Astrocyte (in vitro differentiated cells and primary cell): ENCODE data around the gene RAB3GAP2.
"Not testable (repeated sequence)": the region's sequence is repeated elsewhere in the genome, so short reads cannot be mapped to it uniquely, and the experiment has no call there.

Experiments
- CTCF ChIP-seq: IDR thresholded peaks from 2 replicates; pipeline ENCODE4 v1.5.1; 2011; ENCODE audit warnings: low read depth, mild to moderate bottlenecking, inconsistent platforms, low read length, moderate library complexity; ENCODE audit not compliant: insufficient read depth
- EZH2 ChIP-seq: IDR thresholded peaks from 2 replicates; pipeline ENCODE4 v1.6.1; 2012; ENCODE audit warnings: mild to moderate bottlenecking, low read length, inconsistent platforms; ENCODE audit not compliant: insufficient read depth

- not testable (repeated sequence) for TF ChIP-seq EZH2, CTCF
Observed at GRCh38 chr1:220204758-220205157, 67.5 kb downstream of the RAB3GAP2 start.
